GM21390 (cell line): ENCODE results near the gene F7.

ENCODE experiments used
- ATAC-seq: cut with Tn5 transposase; IDR thresholded peaks from one replicate; pipeline ENCODE4 v1.9.1; 2021; ENCODE audit not compliant: unreplicated experiment

The F7 gene

GRCh38 chr13:113135281-113135760 is 29.7 kb downstream of the F7 start:
- no peak for ATAC-seq

- no peak for ATAC-seq
Observed at GRCh38 chr13:113137691-113138298, 32.2 kb downstream of the F7 start.

GRCh38 chr13:113138792-113139551 is 33.4 kb downstream of the F7 start:
- no peak for ATAC-seq

GRCh38 chr13:113139577-113139976 is 34.0 kb downstream of the F7 start:
- no peak for ATAC-seq

- ATAC-seq: no peak
Observed at GRCh38 chr13:113140677-113141600, 35.3 kb downstream of the F7 start.

- ATAC-seq: no peak
Observed at GRCh38 chr13:113141601-113141970, 36.0 kb downstream of the F7 start.

- no peak for ATAC-seq
Observed at GRCh38 chr13:113142876-113143275, 37.3 kb downstream of the F7 start.

- no peak for ATAC-seq
Observed at GRCh38 chr13:113143466-113144254, 38.1 kb downstream of the F7 start.

- ATAC-seq: no peak
Observed at GRCh38 chr13:113144255-113144629, 38.7 kb downstream of the F7 start.

- no peak for ATAC-seq
Observed at GRCh38 chr13:113145496-113145895, 39.9 kb downstream of the F7 start.

- ATAC-seq: no peak
Observed at GRCh38 chr13:113145911-113146598, 40.5 kb downstream of the F7 start.

GRCh38 chr13:113146750-113147149 is 41.2 kb downstream of the F7 start:
- ATAC-seq: no peak

- ATAC-seq: no peak
Observed at GRCh38 chr13:113147206-113147605, 41.6 kb downstream of the F7 start.

- ATAC-seq: no peak
Observed at GRCh38 chr13:113148407-113148806, 42.8 kb downstream of the F7 start.

GRCh38 chr13:113148940-113149503 is 43.4 kb downstream of the F7 start:
- ATAC-seq: no peak

- ATAC-seq: no peak
Observed at GRCh38 chr13:113149711-113150549, 44.3 kb downstream of the F7 start.

- no peak for ATAC-seq
Observed at GRCh38 chr13:113150550-113151365, 45.2 kb downstream of the F7 start.
